Measurements from ENCODE around the gene SULT1C3.

GRCh38 chr2:108222261-108222660 is 17.5 kb upstream of the SULT1C3 start:
- TF ChIP-seq GATA2 (IDR thresholded peaks at IDR 0.05; ENCODE audit: low read depth, low read length) (no peak), GATA3 (IDR thresholded peaks at IDR 0.05; ENCODE audit: low read depth, low read length) (no peak)

Measured in SH-SY5Y (cell line).